Endometrium (tissue), 2 donors: Measurements from ENCODE around the gene GOLGA6L26.
"Not testable (repeated sequence)": the region's sequence is repeated elsewhere in the genome, so short reads cannot be mapped to it uniquely, and the experiment has no call there.

ENCODE experiments used
- FAIRE-seq: peaks from 2 replicates; lab custom pipeline; 2012; peaks lifted over from hg19 to GRCh38; lab: Jason Lieb, UNC
- donor health status: control.
- donor health status: control.

Gene GOLGA6L26, protein sequence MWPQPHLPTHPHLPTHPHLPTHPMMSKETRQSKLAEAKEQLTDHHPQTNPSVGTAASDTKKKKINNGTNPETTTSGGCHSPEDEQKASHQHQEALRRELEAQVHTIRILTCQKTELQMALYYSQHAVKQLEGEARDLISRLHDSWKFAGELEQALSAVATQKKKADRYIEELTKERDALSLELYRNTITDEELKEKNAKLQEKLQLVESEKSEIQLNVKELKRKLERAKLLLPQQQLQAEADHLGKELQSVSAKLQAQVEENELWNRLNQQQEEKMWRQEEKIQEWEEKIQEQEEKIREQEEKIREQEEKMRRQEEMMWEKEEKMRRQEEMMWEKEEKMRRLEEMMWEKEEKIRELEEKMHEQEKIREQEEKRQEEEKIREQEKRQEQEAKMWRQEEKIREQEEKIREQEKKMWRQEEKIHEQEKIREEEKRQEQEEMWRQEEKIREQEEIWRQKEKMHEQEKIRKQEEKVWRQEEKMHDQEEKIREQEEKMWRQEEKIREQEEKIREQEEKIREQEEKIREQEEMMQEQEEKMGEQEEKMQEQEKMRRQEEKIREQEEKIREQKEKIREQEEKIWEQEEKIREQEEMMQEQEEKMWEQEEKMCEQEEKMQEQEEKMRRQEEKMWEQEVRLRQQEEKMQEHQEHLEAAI

DNA sequence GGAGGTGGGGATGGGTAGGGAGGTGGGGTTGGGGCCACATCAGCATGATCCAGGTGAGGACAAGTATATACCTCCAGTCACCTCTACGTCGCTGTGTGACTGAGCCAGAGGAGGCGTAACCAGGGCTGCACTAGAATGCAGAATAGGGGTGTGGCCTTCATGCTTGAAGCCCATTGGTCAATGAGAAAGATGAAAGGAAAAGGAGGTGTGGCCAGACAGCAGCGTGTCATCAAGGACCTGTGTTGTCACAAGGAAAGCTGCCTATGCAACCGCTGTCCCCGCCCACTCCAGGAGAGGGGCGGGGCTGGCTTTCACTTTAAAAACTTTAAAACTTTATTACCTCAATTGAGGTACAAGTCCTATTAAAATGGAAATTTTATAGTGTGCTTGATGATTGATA, at the start of gene GOLGA6L26:
Gene GOLGA6L26 (minus strand): TSS at position 101 of the 400 bp plus-strand sequence. CDS start 61 bp downstream, at position 40.
- not testable (repeated sequence) for FAIRE-seq

DNA sequence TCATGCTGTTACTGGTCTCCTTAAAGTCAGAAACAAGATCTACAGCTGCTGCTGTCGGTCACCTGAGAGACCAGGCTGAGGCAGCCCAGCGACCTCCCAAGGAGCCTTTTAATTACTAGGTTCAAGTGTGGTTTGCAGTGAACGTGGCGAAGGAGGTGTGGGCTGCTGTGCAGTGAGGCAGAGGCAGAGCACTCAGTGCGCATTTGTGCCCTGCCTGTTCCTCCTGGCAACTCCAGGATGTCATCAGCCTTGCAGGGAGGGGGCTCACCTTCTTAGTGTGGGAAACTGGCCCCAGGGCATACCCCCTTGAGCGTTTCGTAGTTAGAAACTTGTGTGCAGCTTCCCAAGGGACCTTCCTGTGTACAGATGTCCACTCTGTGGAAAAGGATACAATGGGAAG, 47.2 kb upstream of the GOLGA6L26 start:
- FAIRE-seq = not testable (repeated sequence)

DNA sequence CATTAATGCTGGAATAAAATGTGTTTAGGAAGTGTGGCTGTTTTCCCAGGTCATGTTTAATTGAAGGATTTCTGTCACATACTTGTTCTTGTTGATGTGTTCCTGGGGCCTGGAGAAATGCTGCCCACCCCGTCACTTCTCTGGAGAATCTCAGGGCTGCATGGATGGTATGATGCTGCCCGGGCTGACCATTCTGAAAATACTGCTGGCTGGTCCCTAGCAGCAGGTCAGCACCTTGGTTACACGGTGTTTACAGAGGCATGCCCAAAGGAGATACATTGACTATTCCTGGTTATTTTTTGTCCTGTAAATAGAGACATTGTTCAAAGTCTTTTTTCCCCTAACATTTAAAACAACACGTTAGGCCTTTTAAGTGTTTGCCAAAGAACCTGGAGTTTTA, 46.7 kb upstream of the GOLGA6L26 start:
- not testable (repeated sequence) for FAIRE-seq

DNA sequence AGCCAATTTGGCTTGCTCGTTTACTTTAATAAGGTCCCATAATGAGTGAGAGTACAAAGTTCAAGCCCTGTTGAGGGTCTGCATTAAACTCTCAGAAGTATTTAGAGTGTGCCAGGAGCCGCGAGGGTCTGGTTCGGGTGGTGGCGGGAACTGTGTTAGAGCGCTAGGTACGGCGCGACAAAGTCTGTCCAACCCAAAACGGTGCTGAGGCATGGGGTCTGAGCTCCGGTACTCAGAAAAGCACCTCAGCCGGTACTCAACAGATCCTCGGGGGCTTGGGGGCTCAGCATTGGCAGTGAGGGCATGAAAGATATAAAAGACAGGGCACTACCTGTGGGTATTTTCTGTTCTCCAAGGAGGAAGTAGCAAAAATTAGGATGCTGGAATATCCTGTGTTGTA, 45.0 kb upstream of the GOLGA6L26 start:
- not testable (repeated sequence) for FAIRE-seq

DNA sequence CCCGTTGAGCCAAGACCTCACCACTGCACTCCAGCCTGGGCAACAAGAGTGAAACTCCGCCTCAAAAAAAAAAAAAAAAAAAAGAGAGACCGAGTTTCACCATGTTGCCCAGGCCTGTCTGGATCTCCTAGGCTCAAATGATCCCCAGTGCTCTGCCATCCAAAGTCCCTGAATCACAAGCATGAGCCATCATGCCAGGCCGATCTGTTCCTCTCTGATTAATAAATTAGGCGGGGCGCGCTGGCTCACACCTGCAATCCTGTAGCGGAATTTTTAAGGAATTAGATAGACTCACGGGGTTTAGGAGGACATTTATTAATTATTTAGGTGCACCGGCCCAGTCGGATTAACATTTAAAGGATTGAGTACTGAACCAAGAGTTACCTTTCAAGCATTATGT, 40.2 kb upstream of the GOLGA6L26 start:
- FAIRE-seq = not testable (repeated sequence)

DNA sequence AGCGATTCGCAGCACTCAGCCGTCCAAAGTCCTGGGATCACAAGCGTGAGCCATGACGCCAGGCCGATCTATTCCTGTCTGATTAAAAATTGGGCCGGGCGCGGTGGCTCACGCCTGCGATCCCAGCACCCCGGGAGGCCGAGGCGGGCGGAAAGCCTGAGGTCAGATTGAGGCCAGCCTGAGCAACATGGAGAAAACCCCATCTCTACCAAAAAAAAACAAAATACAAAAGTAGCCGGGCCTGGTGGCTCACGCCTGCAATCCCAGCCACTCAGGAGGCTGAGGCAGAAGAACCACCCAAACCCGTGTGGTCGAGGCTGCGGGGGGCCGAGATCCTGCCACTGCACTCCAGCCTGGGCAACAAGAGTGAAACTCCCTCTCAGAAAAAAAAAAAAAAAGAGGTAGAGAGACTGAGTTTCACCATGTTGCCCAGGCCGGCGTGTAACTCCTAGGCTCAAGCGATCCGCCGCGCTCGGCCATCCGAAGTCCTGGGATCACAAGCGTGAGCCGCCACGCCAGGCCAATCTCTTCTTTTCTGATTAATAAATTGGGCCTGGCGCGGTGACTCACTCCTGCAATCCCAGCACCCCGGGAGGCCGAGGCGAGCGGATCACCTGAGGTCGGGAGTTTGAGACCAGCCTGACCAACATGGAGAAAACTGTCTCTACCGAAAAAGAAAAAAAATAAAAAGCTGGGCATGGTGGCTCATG, 39.0 kb upstream of the GOLGA6L26 start:
- FAIRE-seq = not testable (repeated sequence)

DNA sequence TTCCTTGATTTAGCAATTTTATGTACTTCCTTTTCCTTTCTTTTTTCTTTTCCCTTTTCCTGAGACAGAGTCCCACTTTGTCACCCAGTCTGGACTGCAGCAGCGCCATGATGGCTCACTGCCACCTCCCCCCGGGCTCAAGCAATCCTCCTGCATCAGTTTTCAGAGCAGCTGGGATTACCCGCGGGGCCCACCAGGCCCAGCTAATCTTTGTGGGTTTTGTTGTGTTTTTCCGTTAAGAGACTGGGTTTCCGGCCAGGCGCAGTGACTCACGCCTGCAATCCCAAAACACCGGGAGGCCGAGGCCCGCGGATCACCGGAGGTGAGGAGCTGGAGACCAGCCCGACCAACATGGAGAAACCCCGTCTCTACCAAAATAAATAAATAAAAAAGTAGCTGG, 38.3 kb upstream of the GOLGA6L26 start:
- FAIRE-seq = no peak

DNA sequence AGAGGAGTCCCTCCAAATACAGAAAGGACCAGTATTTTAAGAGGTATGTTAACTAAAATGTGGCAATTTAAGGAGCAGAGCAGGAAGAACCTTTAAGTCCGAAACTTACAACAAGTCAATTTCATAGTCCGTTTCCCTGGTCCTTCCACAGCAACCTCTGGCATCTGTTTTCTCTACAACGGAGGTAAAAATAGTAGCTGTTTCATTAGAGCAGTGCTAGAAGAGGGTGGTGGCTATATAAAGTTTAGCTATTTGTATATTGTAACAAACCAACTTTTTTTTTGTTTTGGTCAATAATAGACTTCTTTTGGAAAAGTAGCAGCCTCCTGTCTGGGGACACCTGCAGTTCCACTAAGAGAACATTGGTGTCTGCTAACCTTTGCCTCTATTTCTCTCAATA, 37.9 kb upstream of the GOLGA6L26 start:
- not testable (repeated sequence) for FAIRE-seq

DNA sequence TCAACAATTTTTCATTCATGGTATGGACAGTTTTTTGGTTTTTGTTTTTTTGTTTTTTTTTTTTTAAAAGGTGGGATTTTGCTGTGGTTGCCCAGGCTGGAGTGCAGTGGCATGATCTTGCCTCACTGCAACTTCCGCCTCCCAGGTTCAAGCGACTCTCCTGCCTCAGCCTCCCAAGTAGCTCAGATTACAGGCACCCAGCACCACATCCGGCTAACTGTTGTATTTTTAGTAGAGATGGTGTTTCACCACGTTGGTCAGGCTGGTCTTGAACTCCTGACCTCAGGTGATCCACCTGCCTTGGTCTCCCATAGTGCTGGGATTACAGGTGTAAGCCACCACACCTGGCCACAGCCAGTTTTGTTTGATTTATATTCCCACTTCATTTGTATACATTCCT, 37.1 kb upstream of the GOLGA6L26 start:
- FAIRE-seq = not testable (repeated sequence)

DNA sequence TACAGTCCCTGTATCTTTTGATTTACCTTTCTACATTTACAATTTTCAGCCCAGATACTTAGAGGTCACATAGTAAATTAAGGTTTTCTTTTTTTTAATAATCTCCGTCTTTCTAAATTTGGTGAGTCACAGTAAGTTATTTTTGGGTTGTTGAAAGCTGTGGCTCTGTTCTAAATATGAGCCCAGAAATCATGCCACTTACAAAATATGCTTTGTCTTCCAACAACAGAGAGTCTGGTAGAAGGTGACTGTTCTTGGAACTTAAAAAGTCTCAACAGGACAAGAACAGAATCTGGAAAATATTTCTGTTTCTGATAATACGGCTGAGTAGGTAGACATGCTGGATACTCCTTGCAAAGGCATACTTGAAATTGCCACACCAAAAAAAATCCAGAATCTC, 36.6 kb upstream of the GOLGA6L26 start:
- FAIRE-seq = no peak

DNA sequence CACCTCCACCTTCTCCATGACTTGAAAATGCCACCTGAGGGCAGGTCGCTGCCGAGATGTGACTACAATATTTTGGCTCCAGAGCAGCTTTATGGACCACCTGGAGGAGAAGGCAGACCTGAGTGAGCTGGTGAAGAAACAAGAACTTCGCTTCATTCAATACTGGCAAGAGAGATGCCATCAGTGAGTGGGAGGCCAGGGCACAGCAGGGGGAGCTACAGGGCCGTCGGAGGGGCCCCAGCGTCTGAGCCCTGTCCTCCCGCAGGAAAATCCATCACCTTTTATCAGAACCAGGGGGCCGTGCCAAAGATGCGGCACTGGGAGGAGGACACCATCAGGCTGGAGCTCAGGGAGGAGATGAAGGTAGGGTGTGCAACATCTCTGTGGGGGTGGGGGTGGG, 30.3 kb upstream of the GOLGA6L26 start:
- not testable (repeated sequence) for FAIRE-seq

DNA sequence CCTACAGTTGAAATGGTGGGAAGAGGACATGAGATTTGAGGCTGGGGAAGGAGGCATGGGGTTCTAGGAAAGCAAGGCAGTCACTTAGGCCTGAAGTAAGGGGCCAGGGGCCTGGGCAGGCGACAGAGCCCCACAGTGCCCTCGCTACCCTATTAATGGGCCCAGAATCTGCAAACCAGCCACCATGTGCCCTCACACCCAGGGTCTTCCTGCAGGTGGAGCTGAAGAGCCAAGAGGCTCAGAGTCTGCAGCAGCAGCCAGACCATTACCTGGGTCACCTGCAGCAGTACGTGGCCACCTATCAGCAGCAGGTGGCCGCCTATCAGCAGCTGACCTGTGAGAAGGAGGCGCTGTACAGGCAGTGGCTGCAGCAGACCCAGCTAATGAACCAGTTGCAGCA, 28.6 kb upstream of the GOLGA6L26 start:
- not testable (repeated sequence) for FAIRE-seq

DNA sequence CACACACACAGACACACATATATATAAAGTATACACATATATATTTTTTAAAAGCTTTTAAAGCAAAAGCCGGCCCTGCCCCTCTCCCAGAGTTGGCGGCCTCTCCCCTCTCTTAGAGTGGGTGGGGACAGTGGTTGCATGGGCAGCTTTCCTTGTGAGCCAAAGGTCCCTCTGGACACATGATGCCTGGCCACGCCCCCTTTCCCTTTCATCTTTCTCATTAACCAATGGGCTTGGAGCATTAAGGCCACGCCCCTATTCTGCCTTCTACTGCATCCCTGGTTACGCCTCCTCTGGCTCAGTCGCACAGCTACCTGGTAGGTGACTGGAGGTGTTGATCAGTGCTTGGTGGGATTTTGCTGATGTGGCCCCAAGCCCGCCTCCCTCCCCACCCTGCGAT, 20.5 kb upstream of the GOLGA6L26 start, which contains the start of gene GOLGA8S:
Gene GOLGA8S (plus strand): TSS at position 301 of the 400 bp plus-strand sequence. CDS start 62 bp downstream, at position 363.
- not testable (repeated sequence) for FAIRE-seq

DNA sequence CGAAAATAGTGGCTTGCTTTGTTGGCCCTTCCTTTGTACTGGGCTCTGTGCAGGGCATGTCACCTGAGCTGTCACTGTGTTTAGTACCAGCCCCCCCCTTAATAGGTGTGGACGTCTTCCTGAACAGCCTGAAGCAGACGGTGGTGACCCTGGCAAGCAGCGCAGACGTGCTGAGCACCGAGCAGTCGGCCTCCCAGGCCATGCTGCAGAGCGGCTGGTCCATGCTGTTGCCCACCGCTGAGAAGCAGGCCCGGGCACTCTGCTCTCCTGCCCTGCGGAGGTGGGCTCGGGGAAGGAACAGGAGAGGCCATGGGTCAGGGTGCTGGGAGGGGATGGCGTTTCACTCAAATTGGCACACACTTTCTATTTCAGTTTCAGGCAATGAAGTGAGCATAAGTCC, 22.8 kb downstream of the GOLGA6L26 start:
- not testable (repeated sequence) for FAIRE-seq

DNA sequence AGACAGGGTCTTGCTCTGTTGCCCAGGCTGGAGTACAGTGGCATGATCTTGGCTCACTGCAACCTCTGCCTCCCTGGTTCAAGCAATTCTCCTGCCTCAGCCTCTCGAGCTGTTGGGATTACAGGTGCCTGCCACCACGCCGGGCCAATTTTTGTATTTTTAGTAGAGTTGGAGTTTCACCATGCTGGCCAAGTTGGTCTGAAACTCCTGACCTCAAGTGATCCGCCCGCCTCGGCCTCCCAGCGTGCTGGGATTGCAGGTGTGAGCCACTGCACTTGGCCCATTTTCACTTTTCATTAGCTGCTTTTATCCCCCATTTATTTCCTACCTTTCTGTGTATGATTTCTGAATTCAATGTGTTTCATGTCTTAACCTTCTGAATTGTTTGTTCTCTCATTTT, 28.1 kb downstream of the GOLGA6L26 start:
- not testable (repeated sequence) for FAIRE-seq

DNA sequence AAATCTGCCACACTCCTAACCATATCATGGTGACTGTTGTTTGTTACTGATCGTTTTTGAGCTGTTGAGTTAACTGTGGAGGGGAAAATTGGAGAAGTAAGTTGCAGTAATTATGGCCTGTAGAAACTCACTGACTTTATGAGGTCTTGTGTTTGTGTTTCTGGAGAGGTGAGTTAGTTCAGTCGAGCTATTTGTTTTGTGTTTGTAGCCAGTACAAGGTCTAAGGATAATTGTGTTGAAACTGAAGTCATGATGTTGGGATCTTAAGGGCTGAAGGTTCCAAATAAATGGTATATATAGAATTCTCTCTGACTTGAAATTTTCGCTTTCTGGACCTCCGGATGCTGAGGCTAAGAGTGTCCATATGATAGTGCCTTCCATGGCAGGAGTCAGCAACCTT, 29.2 kb downstream of the GOLGA6L26 start:
- FAIRE-seq = not testable (repeated sequence)

DNA sequence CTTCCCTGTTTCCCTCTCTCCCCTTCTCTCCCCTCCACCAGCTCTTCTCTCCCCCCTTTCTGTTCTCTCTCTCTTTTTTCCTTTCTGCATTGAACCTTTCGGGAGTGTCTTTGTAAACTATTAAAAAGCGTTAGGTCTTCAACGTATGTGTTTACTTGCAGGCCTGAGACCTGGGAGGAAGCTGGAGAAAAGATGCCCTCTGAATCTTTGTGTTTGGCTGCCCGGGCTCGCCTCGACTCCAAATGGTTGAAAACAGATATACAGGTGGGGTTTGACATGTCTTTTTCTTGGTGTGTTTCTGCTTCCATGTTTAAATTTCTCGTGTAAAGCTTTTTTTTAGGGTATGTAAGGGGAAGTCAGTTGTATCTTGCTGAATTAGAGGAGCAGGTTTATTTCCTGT, 29.7 kb downstream of the GOLGA6L26 start:
- not testable (repeated sequence) for FAIRE-seq

DNA sequence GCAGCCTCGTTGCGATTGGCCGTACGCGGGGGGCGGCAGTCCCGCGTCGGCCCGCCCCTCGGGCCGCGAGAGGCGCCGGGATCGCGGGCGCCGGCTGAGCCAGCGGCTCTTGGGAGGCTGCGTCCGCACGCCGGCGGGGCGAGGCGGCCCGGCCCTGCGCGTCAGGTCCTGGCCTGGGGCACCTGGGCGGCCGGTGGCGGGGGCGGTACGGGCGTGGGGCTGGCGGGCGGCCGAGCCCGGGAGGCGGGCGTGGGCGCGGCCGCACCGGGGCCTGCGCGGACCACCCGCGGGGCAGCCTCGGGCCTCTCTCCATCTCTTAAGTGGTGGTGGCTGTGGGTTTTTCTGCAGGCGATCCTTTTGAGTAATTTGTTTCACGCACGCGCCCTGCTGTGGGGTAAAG, 30.3 kb downstream of the GOLGA6L26 start:
- FAIRE-seq = not testable (repeated sequence)

DNA sequence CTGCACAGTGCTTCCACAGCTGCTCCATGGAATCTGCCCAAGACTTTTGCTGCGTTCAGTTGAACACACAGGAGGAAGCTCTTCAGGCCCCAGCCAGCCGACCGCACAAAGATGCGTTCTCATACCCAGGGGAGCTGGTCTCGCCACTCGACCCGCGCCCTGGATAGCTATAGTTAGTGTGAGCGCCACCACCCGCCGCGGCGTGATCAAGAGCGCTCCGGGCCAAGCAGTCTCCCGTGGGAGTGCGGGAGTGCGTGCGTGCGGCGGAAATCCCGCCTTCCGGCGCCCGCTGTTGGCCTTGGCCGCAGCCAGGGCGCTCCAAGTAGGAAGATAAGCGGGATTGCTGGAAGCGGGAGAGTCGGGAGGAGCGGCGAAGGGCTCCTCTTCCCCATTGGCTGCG, 30.8 kb downstream of the GOLGA6L26 start:
- not testable (repeated sequence) for FAIRE-seq
